ENCODE measurements around the gene TEPSIN. TPM values are rescaled to one million over a fixed set of nuclear protein-coding genes. Genes with fewer than 3 reads are reported as not detected.

TEPSIN gene
- total RNA-seq, 1 experiment from 2014 or later: 11.1 TPM

DNA sequence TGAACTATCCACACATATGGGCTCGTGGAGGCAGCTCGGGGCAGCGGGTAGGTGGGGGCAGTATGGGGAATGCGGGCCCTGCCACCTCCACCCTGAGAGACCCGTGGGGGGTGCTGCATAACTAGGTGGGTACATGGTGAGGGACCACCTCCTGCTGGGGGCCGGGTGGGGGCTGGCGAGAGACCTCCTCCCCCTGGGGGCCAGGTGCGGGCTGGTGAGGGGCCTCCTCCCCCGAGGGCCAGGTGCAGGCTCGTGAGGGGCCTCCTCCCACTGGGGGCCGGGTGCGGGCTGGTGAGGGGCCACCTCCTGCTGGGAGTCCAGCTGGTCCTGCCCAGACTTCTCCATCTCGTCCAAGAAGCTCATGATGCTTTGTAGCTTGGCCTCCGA is 41.5 kb downstream of the TEPSIN start:
- no peak for DNase-seq (ENCODE audit: low read depth)

DNA sequence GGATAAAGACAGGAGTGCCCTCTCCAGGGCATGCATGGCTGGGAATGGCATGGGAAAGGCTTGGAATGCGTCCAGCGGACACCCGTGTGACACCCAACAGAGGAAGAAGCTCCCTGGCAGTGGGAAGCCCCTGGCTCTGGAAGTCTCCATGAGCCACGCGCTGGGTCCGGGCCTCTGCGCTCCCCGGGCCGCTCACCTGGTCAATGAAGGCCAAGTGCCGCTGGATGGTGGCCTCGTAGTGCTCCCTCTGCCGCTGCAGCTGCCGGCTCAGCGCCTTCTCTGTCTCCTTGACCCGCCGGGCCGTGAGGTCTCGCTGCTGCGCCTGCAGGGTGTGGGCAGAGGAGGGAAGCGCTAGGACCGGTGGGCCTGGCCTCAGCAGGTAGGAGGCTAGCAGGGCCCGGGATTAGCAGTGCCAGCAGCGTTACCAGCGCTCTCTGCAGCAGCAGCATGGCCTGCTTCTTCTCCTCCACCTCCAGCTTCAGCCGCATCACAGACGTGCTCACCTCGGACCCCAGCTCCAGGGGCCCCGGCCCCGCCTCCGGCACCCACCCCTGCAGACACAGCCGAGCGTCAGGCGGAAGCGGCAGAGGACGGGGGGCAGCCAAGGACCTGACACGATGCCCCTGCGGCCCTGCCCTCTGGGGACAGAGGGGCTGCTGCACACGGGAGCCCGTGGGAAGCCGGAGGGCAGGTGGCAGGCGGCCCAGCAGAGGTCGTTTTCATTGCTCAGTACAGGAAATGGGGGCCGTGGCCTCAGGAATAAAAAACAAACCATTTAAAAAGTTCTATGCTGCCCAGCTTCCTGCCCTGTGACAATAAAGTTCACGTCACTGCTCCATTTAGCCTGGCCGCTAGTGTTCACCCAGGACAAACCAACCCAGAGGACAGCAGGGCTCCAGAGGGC is 42.1 kb downstream of the TEPSIN start:
- DNase-seq (ENCODE audit: low read depth): no peak

DNA sequence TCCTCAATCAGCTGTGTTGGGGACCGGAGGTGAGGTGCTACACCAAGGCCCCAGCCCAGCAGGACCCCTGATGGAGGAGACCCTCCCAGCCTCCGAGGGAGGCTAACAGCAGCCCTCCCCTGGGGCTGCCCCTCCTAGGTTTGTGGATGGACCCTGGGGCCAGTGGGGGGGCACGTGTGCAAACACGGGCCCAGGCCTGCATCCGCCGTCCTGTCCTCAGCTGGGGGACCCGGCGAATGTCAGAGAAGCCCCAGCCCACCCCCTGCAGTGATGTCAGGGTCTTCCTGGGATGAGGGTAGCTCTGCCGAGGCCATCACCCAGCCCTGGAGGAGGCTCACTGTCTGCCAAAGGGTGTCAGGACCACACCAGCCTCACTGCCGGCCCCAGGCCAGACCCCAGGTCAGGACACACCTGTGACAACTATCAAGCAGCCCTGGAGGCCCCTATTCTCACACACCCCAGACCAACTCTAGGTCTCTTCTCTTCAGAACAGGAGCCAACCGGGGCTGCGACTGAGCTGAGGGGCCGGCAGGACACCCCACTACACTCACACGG is 42.8 kb downstream of the TEPSIN start:
- DNase-seq (ENCODE audit: low read depth): no peak

DNA sequence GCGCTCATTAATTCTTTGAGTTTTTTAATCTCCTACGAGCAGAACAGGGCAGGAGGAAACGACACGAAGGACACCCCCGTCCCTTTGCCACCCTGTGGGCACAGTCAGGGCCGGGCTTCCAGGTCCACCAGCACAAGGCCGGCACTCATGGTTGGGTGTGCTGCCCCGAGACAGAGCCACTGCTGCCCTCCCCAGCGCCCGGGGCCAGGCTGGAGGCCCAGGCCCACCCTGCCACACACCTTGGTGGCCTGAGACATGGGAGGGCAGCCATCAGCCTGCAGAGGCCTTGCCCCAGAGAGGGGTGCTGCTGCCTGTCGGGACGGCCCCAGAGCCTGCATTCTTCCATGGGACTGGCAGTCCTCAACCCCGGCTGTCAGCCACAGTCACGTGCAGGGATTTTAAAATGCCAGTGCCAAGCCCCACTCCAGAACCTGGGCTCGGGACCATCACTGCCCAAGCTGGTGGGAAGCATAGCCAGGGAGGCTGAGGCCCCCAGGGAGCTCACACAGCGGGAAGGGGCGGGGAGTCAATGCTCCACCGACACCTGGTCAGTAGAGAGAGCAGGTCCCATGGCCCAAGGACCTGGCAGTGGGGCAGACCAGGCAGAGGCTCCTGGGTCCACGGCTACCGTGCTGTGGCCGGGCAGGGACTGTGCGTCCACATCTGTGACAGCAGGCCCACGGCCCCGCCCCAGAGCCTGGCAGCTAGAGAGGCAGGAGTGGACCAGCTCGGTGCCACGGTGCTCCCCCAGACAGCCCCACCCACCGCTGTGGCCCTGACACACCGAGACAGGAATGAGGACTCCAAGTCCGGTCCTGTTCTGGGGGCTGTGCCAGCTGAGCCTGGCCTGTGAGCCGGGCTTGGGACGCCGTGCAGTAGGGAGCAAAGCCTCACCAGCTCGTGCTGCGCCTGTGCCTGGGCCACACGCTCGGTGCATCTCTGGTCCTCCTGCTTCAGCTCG is 43.6 kb downstream of the TEPSIN start:
- no peak for DNase-seq (ENCODE audit: low read depth)

DNA sequence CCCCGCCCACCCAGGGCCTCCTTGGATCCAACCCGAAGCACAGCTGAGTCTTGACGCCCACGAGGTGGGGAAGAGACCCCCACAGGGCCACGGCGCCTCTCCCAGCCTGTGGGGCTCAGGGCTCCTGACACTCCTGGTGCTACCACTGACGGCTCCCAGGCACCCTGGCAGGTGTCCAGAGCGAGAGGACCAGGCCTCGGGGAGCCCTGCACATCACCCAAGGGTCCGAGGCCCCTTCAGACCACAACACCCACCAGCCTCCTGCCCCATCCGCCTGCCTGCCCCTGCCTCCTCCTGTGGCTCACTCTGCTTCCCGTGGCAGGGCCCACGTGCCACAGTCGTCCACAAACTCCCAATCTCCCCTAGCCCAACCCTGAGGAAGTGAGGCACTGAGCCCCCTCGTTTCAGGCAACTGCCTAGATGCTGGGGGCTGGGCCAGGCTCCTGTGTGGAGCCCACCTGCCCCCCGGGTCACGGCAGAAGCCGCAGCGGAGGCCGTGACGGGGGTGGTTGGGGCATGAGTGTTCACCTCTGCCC is 44.6 kb downstream of the TEPSIN start:
- no peak for DNase-seq (ENCODE audit: low read depth)

DNA sequence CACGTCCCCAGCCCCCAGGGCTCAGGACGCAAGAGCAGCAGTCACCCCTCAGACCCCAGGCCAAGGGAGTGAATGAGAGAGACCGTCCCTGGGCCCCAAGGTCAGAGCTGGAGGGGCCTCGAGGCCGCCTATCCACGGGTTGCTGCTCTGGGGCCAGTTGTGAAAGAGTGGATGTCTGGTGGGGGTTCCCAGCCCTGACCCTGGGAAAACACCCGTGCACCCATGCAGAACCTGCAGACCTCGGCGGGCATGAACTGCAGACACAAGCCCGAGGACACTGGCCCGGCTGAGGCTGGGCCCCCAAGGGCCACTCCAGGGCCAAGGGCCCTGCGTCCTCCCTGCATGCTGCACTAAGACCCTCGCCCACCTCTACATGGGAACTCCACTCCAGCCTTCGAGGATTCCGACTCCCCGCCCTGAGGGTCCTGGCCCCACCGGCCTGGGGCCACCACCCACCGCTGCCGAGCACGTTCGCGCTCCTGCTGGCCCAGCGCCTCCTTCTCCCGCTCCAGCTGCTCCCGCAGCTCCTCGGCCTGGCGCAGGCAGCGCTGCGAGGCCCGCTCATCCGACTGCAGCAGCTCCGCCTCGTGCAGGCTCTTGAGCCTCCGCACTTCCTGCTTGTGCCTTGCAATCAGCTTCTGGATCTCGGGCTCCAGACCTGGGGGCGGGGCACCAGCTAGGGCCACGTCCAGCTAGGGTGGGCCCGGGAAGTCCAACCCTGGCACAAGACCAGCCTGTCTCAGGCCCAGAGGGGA is 45.2 kb downstream of the TEPSIN start:
- DNase-seq (ENCODE audit: low read depth): no peak

DNA sequence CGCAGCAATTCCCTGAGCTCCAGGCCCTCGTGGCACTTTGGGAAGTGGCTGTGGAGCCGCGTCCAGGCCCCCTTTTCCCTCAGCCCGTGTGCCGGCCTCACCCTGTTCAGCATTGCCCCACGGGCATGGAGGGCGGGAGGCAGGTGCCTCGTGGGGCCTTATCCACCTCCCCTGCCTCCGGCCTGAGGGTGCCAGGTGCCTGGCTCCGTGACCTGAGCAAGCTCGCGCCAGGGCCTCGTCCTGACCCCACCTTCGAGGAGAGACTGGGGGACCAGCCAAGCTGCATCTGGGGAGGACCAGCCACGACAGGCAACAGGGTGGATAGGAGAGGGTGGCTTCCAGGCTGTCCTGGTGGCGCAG is 45.8 kb downstream of the TEPSIN start:
- DNase-seq (ENCODE audit: low read depth): no peak

DNA sequence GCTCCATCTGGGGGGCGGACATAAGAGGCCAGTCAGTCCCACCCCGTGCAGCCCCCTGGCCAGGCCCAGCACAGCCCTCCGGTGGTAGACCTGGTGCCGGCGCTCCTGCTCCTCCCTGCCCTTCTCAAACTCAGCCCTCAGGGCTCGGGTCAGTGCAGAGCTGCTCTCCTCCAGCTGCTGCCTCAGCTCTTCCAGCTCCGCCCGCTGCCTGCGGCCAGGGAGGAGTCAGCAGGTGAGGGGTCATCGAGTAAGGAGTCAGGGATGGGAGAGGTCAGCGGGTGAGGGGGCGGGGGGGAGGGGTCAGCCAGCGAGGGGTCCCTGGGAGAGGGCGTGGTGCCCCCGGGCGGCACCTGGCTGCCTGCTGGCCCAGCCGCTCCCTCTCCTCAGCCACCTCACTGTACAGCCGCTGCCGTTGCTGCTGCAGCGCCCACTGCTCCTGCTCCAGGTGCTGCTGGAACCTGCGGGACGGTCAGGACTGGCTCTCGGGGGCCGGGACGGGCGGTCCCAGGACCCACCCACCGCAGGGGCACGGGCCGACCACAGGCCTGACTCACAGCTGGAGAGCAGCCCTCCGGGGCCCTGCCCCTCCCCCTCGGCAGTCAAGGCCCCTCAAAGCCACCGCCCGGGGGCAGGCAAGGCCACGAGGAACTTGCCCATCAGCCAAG is 46.3 kb downstream of the TEPSIN start:
- no peak for DNase-seq (ENCODE audit: low read depth)

DNA sequence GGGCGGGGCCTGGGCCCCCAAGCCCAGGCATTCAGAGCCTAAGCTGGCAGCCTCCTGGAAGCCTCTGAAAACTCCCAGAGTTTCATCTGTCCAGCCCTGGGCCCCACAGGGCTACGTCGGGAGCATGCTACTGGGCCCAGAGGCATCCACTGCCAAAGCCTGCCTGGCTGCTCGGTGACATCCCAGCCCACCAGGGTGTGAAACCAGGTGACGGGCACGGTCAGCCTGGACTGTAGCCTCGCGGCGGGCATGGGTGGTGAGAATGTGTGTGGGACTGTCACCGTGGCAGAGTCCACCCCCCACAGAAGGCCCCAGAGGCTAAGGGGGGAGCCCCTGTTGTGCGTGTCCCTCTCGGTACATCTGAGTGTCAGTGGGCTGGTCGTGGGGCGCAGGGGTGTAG is 47.2 kb downstream of the TEPSIN start:
- DNase-seq (ENCODE audit: low read depth): no peak

DNA sequence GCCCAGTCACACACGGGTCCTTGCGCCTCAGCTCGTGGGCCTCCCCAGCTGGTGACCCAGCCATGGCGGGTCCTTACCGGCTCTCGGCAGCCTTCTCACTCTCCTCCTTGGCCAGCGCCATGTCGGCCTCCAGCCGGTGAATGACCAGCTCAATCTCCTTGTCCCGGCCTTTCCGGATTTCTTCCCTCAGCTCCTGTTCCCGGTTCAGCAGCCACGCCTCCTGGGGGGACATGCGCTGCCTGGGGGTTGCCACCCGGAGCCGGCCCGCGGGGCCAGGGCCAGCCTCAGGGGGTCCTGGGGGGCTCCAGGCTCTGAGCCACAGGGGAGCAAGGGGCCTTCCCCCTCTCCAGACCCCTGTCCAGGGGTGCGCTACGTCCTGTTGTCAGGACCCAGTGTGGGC is 47.7 kb downstream of the TEPSIN start:
- DNase-seq (ENCODE audit: low read depth): no peak

DNA sequence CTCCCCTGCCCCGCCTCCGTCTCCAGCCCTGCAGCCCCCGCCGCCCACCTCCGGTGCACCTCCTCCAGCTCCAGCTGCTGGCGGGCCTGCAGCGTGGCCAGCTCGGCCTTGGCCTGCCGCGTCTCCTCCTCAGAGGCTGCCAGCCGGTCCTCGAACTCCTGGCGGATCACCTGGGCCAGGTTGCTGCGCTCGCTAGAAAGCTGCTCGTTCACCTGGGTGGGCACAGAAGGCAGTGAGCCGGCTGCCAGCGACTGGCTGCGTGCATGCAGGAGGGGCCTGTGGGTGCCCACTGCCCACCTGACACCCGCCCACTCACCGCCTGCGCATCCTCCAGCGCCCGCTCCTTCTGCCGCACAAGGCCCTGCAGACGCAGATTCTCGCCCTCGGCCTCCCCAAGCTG is 48.3 kb downstream of the TEPSIN start:
- DNase-seq (ENCODE audit: low read depth): no peak

DNA sequence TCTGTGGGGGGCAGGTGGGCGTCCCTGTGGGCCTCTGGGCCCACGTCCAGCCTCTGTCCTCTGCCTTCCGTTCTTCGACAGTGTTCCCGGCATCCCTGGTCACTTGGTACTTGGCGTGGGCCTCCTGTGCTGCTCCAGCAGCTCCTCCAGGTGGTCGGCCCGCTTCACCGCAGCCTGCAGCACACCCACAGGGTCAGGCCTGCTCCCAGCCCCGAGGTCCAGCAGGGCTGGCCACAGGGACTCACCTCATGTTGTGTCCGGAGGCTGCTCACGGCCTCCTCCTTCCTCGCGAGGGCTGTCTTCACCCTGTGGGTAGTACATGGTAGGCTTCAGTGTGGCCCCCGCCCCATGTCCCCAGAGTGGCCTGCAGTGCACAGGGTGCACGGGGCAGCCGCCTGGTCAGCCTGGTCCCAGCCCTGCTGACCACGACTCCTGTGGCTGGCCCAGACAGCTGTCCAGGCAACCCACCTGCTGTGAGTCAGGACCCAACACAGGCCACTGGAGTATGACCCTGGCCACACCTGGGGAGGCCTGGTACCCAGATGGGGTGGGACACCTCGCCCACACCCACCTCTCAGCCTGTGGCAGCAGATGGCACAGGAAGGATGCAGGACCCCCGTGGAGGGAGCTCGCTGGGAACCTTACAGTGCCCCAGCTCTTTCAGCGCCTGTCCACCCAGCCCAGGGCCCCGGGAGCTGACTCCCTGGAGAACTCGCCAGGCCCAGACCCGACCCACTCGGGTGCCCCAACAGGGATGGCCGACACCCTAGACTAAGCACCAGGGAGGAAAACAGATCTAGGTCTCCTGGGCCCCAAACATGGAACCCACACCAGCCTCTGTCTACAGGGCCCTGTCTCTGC is 49.0 kb downstream of the TEPSIN start:
- peak; percentile 11 for DNase-seq (ENCODE audit: low read depth)

DNA sequence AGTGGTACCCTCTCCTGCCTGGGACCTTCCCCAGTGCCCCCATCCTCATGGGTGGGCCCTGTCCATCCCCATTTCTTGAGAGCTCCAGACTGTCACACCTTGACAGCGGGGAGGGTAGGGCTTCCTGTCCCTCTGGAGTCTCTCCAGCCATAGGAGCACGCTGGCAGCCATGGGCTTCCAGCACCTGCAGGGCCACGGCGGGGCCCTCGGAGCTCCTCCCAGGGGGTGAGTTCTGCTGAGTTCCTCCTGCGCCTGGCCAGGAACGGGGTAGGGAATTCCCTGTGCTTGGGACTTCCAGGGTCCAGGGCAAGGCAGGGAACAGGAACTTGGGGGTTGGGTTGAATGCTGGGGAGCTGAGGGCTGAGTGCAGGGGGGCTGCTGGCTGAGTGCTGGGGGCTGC is 49.8 kb downstream of the TEPSIN start:
- no peak for DNase-seq (ENCODE audit: low read depth)

DNA sequence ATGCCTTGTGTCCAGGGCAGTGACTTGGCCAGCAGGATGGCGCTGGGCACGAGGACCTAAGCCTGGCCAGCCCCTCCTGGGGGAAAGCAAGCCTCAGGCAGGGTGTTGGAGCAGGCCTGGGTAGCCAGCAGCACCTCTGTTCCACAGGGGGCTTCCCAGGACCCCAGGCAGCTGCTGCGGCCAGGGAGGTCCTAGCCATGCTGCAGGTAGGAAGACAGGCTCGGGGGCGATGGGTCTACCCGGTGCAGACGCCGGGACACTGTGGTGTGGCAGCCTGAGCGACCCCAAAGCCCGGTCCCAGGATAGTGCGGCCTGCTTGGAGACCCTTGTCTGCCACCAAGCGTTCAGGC is 50.4 kb downstream of the TEPSIN start:
- no peak for DNase-seq (ENCODE audit: low read depth)

DNA sequence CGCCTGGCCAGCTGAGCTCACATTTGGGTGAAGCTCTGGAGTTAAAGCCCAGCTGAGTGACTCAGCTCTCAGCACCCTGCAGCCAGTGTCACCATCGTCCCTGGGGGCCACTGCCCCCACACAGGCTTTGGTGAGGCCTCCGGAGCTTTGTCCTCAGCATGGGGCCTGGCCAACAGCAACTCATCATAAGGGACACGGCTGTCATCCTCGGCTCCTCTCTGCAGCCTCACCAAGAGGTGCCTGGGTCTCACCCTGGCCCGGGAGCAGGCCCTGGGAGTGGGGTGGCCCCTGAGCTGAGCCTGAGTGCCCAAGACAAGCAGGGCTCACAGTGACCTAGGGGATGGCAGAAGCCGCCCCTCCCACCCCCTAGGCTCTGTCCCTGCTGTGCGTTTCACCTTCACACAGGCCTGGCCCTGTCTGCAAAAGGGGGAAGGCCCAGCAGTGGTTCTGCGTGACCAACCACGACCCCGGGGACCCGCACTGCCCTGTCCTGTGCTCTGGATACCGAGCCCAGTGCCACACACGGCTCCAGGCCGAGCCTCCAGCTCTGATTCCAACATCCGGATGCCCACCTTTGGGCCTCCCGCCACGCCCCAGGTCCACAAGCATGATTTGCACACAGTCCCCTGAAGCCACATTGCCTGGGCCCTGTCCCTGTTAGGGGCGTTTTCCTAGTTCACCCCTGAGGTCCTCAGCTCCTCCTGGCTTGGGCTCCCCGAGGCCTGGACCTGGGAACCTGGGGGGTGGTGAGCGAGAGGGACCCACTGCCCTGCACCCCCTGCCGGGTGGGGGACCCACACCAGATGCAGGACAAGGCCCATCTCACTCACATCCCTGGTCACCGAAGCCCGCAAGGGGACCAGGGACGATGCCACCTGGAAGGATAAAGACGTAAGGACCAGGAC is 51.0 kb downstream of the TEPSIN start:
- no peak for DNase-seq (ENCODE audit: low read depth)

DNA sequence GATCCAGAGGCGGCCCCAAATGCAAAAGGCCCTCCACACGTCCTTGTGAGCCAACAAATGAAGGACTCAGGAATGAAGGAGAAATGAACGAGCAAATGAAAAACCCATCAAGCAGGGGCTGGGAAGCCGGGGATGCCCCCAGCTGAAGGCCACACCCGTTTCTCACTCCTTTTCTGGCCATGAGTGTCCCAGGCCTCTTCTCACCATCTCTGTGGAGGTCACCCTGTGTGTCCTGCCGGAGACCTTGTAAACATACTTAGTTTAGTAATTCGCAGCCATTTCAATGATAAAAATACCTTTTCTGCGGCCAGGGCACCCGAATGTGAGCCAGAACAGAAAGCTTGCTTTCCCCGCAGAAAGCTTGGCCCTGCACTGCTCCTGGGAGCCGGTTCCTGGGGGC is 51.7 kb downstream of the TEPSIN start:
- DNase-seq (ENCODE audit: low read depth): no peak

DNA sequence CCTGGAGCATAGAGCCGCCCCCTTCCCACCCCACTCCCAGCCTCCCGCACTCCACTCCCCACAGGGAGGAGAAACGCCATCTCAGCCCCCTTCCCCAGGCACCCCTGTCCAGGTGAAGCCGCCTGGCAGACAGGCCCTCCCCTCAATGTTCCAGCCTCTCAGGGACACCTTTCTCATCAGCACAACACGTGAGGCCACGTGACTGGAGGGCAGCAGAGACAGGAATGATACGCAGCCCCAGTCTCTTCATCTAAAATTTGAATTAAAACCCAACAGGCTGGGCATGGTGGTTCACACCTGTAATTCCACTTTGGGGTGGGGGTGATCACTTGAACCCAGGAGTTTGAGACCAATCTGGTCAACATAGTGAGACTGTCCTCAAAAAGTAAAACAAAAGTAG is 52.7 kb downstream of the TEPSIN start:
- DNase-seq (ENCODE audit: low read depth): no peak

DNA sequence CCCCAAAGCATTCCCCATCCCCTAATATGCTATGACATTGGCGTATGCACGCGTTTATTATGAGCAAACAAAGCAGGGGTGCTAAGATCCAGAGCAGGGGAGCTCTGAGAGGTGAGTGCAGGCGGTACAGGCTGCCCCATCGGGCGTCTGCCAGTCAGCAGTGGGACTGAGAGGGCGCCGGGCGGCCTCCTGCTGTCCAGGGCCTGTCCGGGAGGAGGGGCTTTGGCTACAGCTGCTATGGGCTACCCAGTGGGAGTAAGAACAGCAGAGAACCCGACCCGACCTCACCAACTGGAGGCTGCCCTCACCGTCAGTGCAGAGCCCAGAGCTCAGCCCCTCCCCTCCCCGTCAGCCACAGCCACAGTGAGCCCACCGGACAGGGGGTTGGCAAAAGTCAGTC is 54.3 kb downstream of the TEPSIN start:
- DNase-seq (ENCODE audit: low read depth): no peak

DNA sequence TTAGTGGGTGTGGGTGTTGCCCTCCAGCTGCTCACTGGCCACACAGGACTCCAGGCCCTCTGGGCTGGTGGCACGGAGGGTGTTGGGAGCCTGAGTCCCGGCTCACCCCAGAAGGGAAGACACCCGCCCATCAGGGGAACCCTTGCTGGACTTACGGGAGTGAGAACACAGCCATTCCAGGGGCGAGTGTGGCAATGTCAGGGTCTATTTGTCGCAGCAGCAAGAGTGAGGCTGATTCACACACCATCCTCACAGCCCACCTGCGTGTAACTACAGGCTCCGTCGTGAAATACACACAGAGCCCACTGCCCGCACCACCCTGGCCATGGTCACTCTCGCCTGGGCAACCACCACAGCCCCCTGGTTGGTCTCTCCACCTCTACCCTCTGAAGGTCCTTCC is 55.0 kb downstream of the TEPSIN start:
- no peak for DNase-seq (ENCODE audit: low read depth)
